HG03159 (cell line): ENCODE measurements around the gene NHSL2.

ENCODE experiments used
- ATAC-seq: cut with Tn5 transposase; IDR thresholded peaks from one replicate; pipeline ENCODE4 v1.9.1; 2021; ENCODE audit warnings: mild to moderate bottlenecking, moderate library complexity; ENCODE audit not compliant: unreplicated experiment

Gene NHSL2

DNA sequence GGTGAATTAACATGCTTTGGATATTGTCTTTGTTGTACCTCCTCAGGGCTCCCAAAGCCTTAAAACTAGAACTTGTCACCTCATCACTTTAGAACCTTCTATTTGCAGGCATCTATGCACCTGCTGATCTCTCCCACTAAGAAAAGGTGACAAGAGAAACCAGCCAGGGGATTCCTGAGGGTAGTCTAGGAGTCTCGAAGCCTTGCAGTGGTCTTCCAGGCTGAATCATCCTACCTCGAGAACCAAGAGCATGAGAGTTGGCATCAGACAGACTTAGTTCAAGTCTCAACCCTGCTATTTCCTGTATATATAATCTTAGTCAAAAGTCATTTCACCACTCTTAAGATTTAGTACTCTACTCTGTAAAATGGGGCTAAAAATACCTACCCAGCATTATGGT is 191.5 kb downstream of the NHSL2 start:
- ATAC-seq, result no peak

DNA sequence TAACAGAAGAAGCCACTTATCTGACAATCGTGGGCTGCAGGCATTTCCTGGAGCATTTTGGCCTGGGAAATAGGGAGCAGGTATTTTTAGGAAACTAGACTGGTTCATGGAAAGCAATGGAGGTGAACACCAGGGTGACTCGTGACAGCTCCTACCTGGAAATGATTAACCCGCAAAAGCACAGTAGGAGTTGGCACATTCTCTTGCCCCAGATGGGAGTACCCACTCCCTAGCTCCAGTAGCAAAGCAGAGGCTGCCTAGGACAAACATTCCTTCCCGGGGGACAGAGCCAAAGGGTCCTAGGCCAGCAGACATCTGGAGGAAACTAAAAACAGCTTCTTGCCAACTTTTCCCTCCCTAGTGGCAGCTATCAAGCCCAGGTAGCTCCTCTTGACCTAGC is 192.1 kb downstream of the NHSL2 start:
- no peak for ATAC-seq

DNA sequence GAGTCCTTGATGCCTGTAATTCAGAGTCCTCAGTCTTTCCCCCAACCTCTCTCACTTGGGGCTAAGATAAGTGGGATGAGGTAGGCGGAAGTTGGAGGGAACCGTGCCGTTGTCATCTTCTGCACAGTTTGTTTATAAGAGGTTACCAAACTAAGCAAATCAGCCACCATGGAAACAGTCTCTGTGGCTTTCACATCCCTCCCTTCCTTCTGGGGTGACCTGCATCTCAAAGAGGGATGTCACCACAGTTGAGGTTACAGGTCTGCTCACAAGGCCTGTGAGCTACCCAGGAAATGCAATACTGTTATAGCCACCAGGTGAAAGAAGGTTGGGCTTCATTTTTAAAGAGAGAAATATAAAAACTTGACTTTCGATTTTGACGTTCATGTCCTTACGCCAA is 194.8 kb downstream of the NHSL2 start:
- peak; percentile 64 for ATAC-seq

DNA sequence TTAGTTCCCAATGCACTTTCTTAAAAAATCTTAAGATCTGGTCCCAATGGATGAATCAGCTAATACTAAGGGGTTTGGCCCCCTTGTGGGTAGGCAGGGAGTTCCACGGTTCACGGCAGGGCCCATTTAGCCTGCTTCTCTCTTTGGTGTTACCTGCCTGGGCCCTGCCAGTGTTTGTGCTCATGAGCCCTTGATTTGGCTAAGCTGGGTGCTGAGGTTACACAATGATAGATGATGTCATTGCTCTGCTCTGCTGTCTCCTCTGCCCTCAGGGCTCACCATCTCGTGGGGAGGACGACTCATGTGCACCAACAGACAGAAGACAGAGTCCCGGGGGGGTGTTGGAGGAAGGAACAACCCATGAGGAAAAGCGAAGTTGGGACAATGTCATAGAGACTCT is 196.7 kb downstream of the NHSL2 start:
- ATAC-seq, result no peak

- no peak for ATAC-seq
Observed at GRCh38 chrX:72107841-72108595, 197.4 kb downstream of the NHSL2 start.

GRCh38 chrX:72108666-72109065 is 198.0 kb downstream of the NHSL2 start:
- ATAC-seq, result no peak

DNA sequence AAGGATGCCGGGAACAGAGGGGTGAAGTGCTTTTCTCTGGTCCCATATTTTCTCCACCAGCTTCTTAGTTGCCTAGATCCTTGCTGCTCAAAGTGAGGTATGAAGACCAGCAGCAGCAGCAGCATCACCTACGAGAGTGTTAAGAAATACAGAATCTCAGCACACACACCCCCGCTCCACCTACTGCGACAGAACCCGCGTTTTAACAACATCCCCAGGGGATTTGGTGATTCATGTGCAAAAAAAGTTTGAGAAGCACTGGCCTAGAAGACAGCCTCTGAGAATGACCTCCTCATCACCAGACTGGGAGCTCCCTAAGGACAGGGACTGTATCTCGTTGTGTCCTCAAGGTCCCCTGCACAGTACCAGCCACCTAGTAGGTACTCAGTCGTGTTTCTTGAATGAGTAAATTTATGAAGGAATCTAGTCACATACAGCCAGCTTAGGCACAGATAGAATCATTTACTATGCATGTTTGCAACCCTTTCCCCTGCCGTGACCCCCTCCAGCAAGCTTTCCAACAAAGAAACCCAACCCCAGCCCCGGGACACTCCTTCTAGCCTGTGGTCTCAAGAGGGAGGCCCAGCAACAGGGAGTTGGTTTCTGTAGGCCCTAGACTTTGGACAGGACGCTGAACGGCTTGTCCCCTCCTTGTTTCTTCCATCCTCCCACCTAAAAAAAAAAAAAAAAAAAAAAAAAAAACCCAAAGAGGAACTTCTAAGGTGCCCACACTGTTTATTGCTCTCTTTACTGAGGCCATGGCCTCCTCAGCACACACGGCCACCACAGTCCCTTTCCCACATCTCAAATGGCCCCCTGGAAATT is 199.6 kb downstream of the NHSL2 start:
- ATAC-seq, result no peak

DNA sequence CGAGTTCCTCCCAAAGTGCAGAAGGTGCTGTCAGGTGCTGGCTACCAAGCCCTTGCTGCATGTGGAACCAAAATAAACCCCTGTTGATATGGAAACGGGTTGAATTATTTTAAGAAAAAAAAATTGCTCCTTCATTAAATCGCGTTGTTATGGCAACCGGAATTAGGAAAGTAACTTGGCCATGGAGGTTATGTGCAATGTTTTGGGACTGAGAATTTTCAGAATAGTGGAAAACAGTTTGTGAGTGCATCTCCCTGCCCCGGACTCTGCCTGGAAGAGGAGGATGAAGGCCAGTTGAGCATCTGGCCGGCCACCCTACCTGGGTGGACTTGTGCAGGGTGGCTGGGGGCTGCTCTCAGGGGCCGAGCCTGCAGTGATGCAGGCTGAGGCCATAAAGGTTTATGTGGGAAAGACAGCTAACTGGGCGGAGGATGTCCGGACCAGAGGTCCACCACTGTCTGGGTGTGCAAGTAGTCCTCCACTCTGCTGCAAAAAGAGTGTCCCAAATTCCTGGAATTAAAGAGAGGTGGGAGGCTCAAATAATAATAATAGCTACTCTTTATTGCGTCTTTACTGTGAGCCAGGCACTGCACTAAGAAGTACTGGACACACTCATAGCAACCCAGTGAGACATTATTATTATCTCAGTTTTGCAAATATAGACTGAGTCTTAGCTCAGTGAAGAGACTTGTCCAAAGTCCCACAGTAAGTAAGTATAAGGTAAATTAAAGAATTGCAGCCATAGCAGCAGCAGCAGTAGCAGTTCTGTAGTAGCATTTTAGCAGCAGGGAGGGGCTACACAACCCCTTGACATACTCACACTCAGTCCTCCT is 200.4 kb downstream of the NHSL2 start:
- no peak for ATAC-seq

DNA sequence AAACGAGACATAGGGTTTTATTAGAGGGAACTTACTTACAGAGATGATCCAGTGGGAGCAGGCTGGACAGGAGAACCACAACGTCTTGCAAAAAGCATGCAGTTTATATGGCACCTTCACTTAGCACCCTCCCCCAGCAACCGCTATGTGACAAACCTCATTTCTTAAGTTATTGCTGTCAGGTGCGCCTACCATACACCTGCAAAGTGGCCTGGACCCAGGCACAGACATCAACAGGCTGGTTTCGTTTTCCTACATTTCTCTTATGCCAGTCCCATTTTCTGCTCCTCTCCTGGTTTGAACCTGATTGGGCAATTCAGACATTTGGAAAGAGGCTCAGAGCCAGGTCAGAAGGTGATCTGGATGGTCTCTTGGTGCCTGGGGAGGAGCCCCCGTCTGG is 202.8 kb downstream of the NHSL2 start:
- no peak for ATAC-seq

DNA sequence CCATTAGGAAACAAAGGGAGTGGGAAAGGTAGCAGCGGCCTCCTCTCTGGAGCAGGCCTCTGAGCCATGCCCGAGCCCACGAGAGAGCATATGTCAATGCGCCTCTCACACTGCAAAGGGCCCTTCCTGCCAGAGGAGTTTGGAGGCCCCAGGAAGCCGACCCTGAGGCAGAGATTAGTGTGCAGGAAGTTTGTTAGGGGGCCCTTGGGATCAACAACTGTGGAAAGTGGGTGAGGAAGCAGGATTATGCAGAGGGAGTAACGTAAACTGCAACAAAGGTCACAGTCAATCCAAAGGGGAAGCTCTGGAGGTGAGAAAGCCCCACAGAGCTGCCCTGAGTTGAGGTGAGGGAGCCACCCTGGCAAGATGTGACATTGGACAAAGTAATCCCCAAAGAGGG is 203.7 kb downstream of the NHSL2 start:
- ATAC-seq, result no peak

GRCh38 chrX:72114807-72115206 is 204.2 kb downstream of the NHSL2 start:
- ATAC-seq, result no peak

GRCh38 chrX:72115380-72115779 is 204.7 kb downstream of the NHSL2 start:
- no peak for ATAC-seq

DNA sequence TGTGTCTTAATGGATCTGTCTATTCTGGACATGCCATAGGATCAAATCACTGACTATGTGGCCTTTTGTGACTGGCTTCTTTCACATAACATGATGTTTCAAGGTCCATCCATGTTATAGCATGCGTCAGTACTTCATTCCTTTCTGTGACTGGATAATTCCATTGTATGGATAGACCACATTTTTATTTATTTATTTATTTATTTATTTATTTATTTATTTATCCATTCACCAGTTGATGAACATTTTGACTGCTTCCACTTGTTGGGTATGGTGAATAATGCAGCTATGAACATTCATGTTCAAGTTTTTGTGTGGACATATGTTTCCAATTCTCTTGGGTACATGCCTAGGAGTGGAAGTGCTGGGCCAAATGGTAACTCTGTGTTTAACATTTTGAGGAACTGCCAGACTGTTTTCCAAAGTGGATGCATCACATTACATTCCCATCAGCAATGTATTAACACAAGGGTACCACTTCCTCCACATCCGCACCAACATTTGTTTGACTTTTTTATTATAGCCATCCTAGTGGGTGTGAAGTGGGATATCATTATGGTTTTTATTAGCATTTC is 207.1 kb downstream of the NHSL2 start:
- no peak for ATAC-seq

DNA sequence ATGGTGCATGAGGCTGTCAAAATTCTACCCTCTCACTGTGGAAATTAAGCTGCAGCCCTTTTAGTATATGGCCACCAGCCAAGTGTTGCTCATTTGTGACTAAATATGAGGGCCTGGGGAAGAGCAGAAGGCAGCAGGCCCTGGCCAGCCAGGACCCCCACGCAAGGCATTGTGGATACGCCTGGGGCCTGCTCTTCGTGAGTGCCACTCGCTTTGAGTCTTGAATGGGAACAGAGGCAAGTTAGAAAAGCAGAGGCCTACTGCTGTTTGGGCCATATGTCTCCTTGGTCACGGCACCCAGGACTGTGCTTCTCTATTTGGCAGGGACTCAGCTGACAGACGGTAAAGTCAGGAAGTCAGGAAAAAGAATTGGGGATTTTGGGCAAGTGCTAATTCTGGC is 210.2 kb downstream of the NHSL2 start:
- ATAC-seq, result no peak

GRCh38 chrX:72121383-72121782 is 210.7 kb downstream of the NHSL2 start:
- ATAC-seq, result no peak

GRCh38 chrX:72122621-72123337 is 212.1 kb downstream of the NHSL2 start:
- no peak for ATAC-seq

- ATAC-seq, result no peak
Observed at GRCh38 chrX:72123471-72124185, 213.0 kb downstream of the NHSL2 start.

- ATAC-seq, result no peak
Observed at GRCh38 chrX:72124540-72125201, 214.0 kb downstream of the NHSL2 start.

- ATAC-seq, result no peak
Observed at GRCh38 chrX:72125331-72126047, 214.8 kb downstream of the NHSL2 start.
